IMR-90 (cell line): ENCODE data around the gene CFAP299. TPM values are rescaled to one million over a fixed set of nuclear protein-coding genes. Genes with fewer than 3 reads are reported as not detected.

Source experiments
- ATAC-seq: fragments of 200-7000 bp; cut with Tn5 transposase; 2 replicates; pipeline ENCODE4 v1.9.1; 2020; ENCODE audit warnings: low read depth, mild to moderate bottlenecking, moderate library complexity
- BruUV-seq: library from RNA; stranded (reverse); fragments of 400-500 nt; replicated peaks from 2 replicates; lab custom pipeline; 2021; lab: Mats Ljungman, UMichigan
- CTCF ChIA-PET: fragments of 300-600 bp; formaldehyde crosslinking; extraction: SDS; loops from one replicate; lab custom pipeline; 2021; ENCODE audit warnings: antibody characterized with exemption; lab: Yijun Ruan, JAX
- POLR2A ChIA-PET: fragments of 300-600 bp; sonication (Branson Sonifier 250); formaldehyde crosslinking; loops from one replicate; lab custom pipeline; 2022; ENCODE audit warnings: antibody characterized with exemption; ENCODE audit not compliant: unreplicated experiment; lab: Charles Lee
- DNase-seq: peaks from one replicate; pipeline ENCODE4 v3.0.0; 2013
- H2AFZ ChIP-seq: replicated peaks from 2 replicates; pipeline ENCODE3; 2013; ENCODE audit warnings: low read length, mild to moderate bottlenecking; ENCODE audit not compliant: poor library complexity
- H2AK5ac ChIP-seq: 2 replicates; pipeline ENCODE4 v1.6.1; 2013; ENCODE audit warnings: low read depth, low read length, inconsistent platforms
- H2AK9ac ChIP-seq: replicated peaks from 2 replicates; pipeline ENCODE3; 2013; ENCODE audit warnings: mild to moderate bottlenecking, low read depth, low read length, moderate library complexity; ENCODE audit not compliant: poor library complexity
- H2BK120ac ChIP-seq: 2 replicates; pipeline ENCODE4 v1.6.1; 2013; ENCODE audit warnings: low read depth, low read length, inconsistent platforms
- H2BK15ac ChIP-seq: 3 replicates; pipeline ENCODE4 v1.6.1; 2013; ENCODE audit warnings: low read depth, low read length, inconsistent platforms
- H2BK20ac ChIP-seq: 2 replicates; pipeline ENCODE4 v1.6.1; 2013; ENCODE audit warnings: low read depth, mild to moderate bottlenecking, inconsistent platforms, low read length, moderate library complexity
- H2BK5ac ChIP-seq: 2 replicates; pipeline ENCODE4 v1.6.1; 2013; ENCODE audit warnings: mild to moderate bottlenecking, low read depth, low read length, inconsistent platforms; ENCODE audit not compliant: poor library complexity, severe bottlenecking
- H3K14ac ChIP-seq: replicated peaks from 2 replicates; pipeline ENCODE4 v1.6.1; 2013; ENCODE audit warnings: low read depth, low read length, inconsistent platforms
- H3K18ac ChIP-seq: 2 replicates; pipeline ENCODE4 v1.6.1; 2013; ENCODE audit warnings: low read depth, low read length, control low read depth
- H3K23ac ChIP-seq: 2 replicates; pipeline ENCODE4 v1.6.1; 2013; ENCODE audit warnings: low read depth, low read length, inconsistent platforms
- H3K27ac ChIP-seq: 2 replicates; pipeline ENCODE4 v1.5.1; 2013; ENCODE audit warnings: mild to moderate bottlenecking, control low read depth, low read length; ENCODE audit not compliant: insufficient read depth
- H3K27me3 ChIP-seq: 2 replicates; pipeline ENCODE4 v1.6.1; 2013; ENCODE audit warnings: low read length; ENCODE audit not compliant: control insufficient read depth, insufficient read depth
- H3K36me3 ChIP-seq: 2 replicates; pipeline ENCODE4 v1.6.1; 2013; ENCODE audit warnings: low read length, mixed read lengths; ENCODE audit not compliant: control insufficient read depth, insufficient read depth
- H3K4ac ChIP-seq: 2 replicates; pipeline ENCODE4 v1.6.1; 2013; ENCODE audit warnings: low read depth, low read length, inconsistent platforms
- H3K4me1 ChIP-seq: 2 replicates; pipeline ENCODE4 v1.6.1; 2013; ENCODE audit warnings: low read length, mixed read lengths; ENCODE audit not compliant: control insufficient read depth, insufficient read depth
- H3K4me2 ChIP-seq: 2 replicates; pipeline ENCODE4 v1.6.1; 2013; ENCODE audit warnings: low read depth, mild to moderate bottlenecking, control low read depth, low read length, moderate library complexity
- H3K4me3 ChIP-seq: 2 replicates; pipeline ENCODE4 v1.5.1; 2013; ENCODE audit warnings: low read depth, mild to moderate bottlenecking, control low read depth, low read length, moderate library complexity; ENCODE audit not compliant: insufficient read depth
- H3K56ac ChIP-seq: 2 replicates; pipeline ENCODE4 v1.6.1; 2013; ENCODE audit warnings: low read length, inconsistent platforms; ENCODE audit not compliant: insufficient read depth; ENCODE audit errors: extremely low read depth
- H3K79me1 ChIP-seq, 2 experiments: 2 replicates each; pipeline ENCODE4 v1.6.1; 2013; ENCODE audit warnings: low read length in 2 of 2, inconsistent platforms in 1 of 2, low read depth in 1 of 2
- H3K9ac ChIP-seq: 2 replicates; pipeline ENCODE4 v1.6.1; 2013; ENCODE audit warnings: low read depth, low read length, control low read depth
- H3K9me1 ChIP-seq: 2 replicates; pipeline ENCODE4 v1.6.1; 2013; ENCODE audit warnings: low read length, inconsistent platforms; ENCODE audit not compliant: insufficient read depth
- H3K9me3 ChIP-seq: 2 replicates; pipeline ENCODE4 v1.6.1; 2013; ENCODE audit warnings: low read length; ENCODE audit not compliant: control insufficient read depth, insufficient read depth
- H4K20me1 ChIP-seq: 2 replicates; pipeline ENCODE4 v1.6.1; 2013; ENCODE audit warnings: low read length, inconsistent platforms; ENCODE audit not compliant: insufficient read depth
- H4K5ac ChIP-seq: 2 replicates; pipeline ENCODE4 v1.6.1; 2013; ENCODE audit warnings: mild to moderate bottlenecking, low read depth, low read length, control low read depth
- H4K8ac ChIP-seq, 2 experiments: 2 replicates each; pipeline ENCODE4 v1.6.1; 2013; ENCODE audit warnings: low read depth in 2 of 2, low read length in 2 of 2, control low read depth in 1 of 2, inconsistent platforms in 1 of 2
- H4K91ac ChIP-seq: 2 replicates; pipeline ENCODE4 v1.6.1; 2013; ENCODE audit warnings: low read depth, low read length, inconsistent platforms; ENCODE audit not compliant: insufficient read depth
- BHLHE40 ChIP-seq: fragments of 150-350 bp; IDR thresholded peaks from 2 replicates; pipeline ENCODE4 v1.6.1; 2016; ENCODE audit warnings: mild to moderate bottlenecking, low read depth, low read length
- CEBPB ChIP-seq: IDR thresholded peaks from 2 replicates; pipeline ENCODE4 v1.6.1; 2012; ENCODE audit warnings: low read depth, low read length, improper control_type of control experiment
- CHD1 ChIP-seq: IDR thresholded peaks from 2 replicates; pipeline ENCODE4 v1.6.1; 2012; ENCODE audit warnings: low read depth, low read length, improper control_type of control experiment
- CTCF ChIP-seq: conservative IDR thresholded peaks from 2 replicates; pipeline ENCODE4 v1.5.1; 2012; ENCODE audit warnings: mild to moderate bottlenecking, low read depth, low read length, improper control_type of control experiment
- FOS ChIP-seq: fragments of 150-350 bp; IDR thresholded peaks from 2 replicates; pipeline ENCODE4 v1.6.1; 2016; ENCODE audit warnings: low read depth, low read length
- MAFK ChIP-seq: IDR thresholded peaks from 2 replicates; pipeline ENCODE4 v1.6.1; 2012; ENCODE audit warnings: low read depth, low read length, improper control_type of control experiment
- MAZ ChIP-seq: IDR thresholded peaks from 2 replicates; pipeline ENCODE4 v1.6.1; 2012; ENCODE audit warnings: low read depth, mild to moderate bottlenecking, low read length, improper control_type of control experiment, moderate library complexity, borderline replicate concordance
- MXI1 ChIP-seq: IDR thresholded peaks from 2 replicates; pipeline ENCODE4 v1.6.1; 2012; ENCODE audit warnings: low read depth, mild to moderate bottlenecking, low read length, moderate library complexity, borderline replicate concordance
- NFE2L2 ChIP-seq: fragments of 150-350 bp; IDR thresholded peaks from 2 replicates; pipeline ENCODE4 v1.6.1; 2016; ENCODE audit warnings: low read depth, mild to moderate bottlenecking, low read length
- POLR2A ChIP-seq: IDR thresholded peaks from 2 replicates; pipeline ENCODE4 v1.6.1; 2012; ENCODE audit warnings: mild to moderate bottlenecking, low read depth, low read length
- RAD21 ChIP-seq: IDR thresholded peaks from 2 replicates; pipeline ENCODE4 v1.6.1; 2012; ENCODE audit warnings: low read length, improper control_type of control experiment
- RCOR1 ChIP-seq: IDR thresholded peaks from 2 replicates; pipeline ENCODE4 v1.6.1; 2012; ENCODE audit warnings: mild to moderate bottlenecking, low read length, improper control_type of control experiment; ENCODE audit not compliant: insufficient replicate concordance
- RFX5 ChIP-seq: IDR thresholded peaks from 2 replicates; pipeline ENCODE4 v1.8.0; 2012; ENCODE audit warnings: low read depth, mild to moderate bottlenecking, low read length, moderate library complexity
- SMC3 ChIP-seq: fragments of 150-350 bp; IDR thresholded peaks from 2 replicates; pipeline ENCODE4 v1.6.1; 2016; ENCODE audit warnings: low read depth, mild to moderate bottlenecking, antibody characterized with exemption, low read length, moderate library complexity
- WGBS, 2 experiments: methylation state at CpG; one replicate each; pipeline versions ENCODE4 v1.1.5 to v1.1.7; 2013; ENCODE audit warnings: missing lambda C conversion rate in 2 of 2; ENCODE audit not compliant: insufficient read length in 1 of 2; ENCODE audit errors: extremely low coverage in 2 of 2; 5-methylcytosine and 5-hydroxymethylcytosine counted together
- dilution Hi-C: fragments of 300-500 bp; cut with HindIII; formaldehyde crosslinking; loops from one replicate; pipeline ENCODE4 v1.14.3; 2018; ENCODE audit warnings: low sequenced_read_pairs; ENCODE audit not compliant: unreplicated experiment
- in situ Hi-C: fragments of 300-500 bp; cut with MboI; formaldehyde crosslinking; loops from 3 replicates; pipeline ENCODE4 v1.14.3; 2019; ENCODE audit warnings: low sequenced_read_pairs, inconsistent platforms, mixed read lengths
- intact Hi-C: fragments of 100-400 bp; cut with micrococcal nuclease; formaldehyde crosslinking; loops from 2 replicates; pipeline ENCODE4 v1.10.0; 2022
- polyA plus RNA-seq, 3 experiments: library from polyadenylated mRNA; depleted of rRNA; stranded (reverse); fragments of >200 nt; gene quantifications; 2 replicates each; pipeline ENCODE4 v1.2.3, GENCODE V29; 2012; ENCODE audit warnings: low replicate concordance in 1 of 3
- total RNA-seq: library from RNA; depleted of rRNA; stranded (reverse); fragments of >200 nt; gene quantifications from 2 replicates; pipeline ENCODE4 v1.2.3, GENCODE V29; 2012
- TF ChIP-seq, protein P1 (sequence below): fragments of 150-350 bp; IDR thresholded peaks from 2 replicates; pipeline ENCODE4 v1.6.1; 2016; ENCODE audit warnings: low read depth, mild to moderate bottlenecking, low read length, moderate library complexity, borderline replicate concordance
- TF ChIP-seq, protein P2 (sequence below): fragments of 150-350 bp; IDR thresholded peaks from 2 replicates; pipeline ENCODE4 v1.6.1; 2017; ENCODE audit warnings: mild to moderate bottlenecking, antibody characterized with exemption, low read length, low read depth

The CFAP299 gene
- total and polyA plus RNA-seq, 2 of the 4 experiments (the other 2 are of a cell fraction), result 1.0 to 1.1 TPM

GRCh38 chr4:80646061-80646460 is 310.5 kb downstream of the CFAP299 start:
- H2AK9ac ChIP-seq, result no peak overlapping the region
- H2BK15ac ChIP-seq, result no peak overlapping the region
- POLR2A ChIA-PET, result no interaction called here
- ATAC-seq (no peak), DNase-seq (no peak)
- H3K4me1 ChIP-seq, result no peaks in the 10 kb centered on the region
- H3K27me3 ChIP-seq, result no peaks in the 10 kb centered on the region
- no peak overlapping the region for H2BK5ac ChIP-seq
- H3K14ac ChIP-seq, result 0 out of 2 replicates have a peak overlapping the region, but pooled peaks have one; percentile 14
- no peak overlapping the region for H3K4me2 ChIP-seq
- H3K27ac ChIP-seq, result no peak overlapping the region
- no peak overlapping the region for H4K5ac ChIP-seq
- no peaks in the 10 kb centered on the region for H3K36me3 ChIP-seq
- H3K4me3 ChIP-seq, result no peak overlapping the region
- no CpG with 5 or more reads among the region's 2 CpGs for whole genome bisulfite sequencing, 2 experiments
- in situ Hi-C loops (no loop called here), dilution Hi-C loops (no loop called here), intact Hi-C loops (no loop called here)
- no peak overlapping the region for H2AK5ac ChIP-seq
- no TSS peak for BruUV-seq
- H2BK120ac ChIP-seq, result no peak overlapping the region
- no peaks in the 10 kb centered on the region for H3K79me1 ChIP-seq
- H2BK20ac ChIP-seq, result no peak overlapping the region
- CTCF ChIA-PET, result interaction anchor here (0.6 kb wide), 1 partner anchor 374 kb away, joined by 3 read pairs; no protein-coding TSS in a partner anchor
- H2AFZ ChIP-seq, result no peak overlapping the region
- H4K8ac ChIP-seq, result no peak overlapping the region
- H3K18ac ChIP-seq, result no peak overlapping the region
- H4K20me1 ChIP-seq, result no peaks in the 10 kb centered on the region
- H3K9me3 ChIP-seq, result no peaks in the 10 kb centered on the region
- no peak overlapping the region for H3K4ac ChIP-seq
- H4K91ac ChIP-seq, result no peak overlapping the region
- TF ChIP-seq POLR2A, result no peak
- TF ChIP-seq BHLHE40, result no peak
- TF ChIP-seq, protein P1, sequence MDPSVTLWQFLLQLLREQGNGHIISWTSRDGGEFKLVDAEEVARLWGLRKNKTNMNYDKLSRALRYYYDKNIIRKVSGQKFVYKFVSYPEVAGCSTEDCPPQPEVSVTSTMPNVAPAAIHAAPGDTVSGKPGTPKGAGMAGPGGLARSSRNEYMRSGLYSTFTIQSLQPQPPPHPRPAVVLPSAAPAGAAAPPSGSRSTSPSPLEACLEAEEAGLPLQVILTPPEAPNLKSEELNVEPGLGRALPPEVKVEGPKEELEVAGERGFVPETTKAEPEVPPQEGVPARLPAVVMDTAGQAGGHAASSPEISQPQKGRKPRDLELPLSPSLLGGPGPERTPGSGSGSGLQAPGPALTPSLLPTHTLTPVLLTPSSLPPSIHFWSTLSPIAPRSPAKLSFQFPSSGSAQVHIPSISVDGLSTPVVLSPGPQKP, result no peak
- no peak for TF ChIP-seq CHD1
- TF ChIP-seq, protein P2, sequence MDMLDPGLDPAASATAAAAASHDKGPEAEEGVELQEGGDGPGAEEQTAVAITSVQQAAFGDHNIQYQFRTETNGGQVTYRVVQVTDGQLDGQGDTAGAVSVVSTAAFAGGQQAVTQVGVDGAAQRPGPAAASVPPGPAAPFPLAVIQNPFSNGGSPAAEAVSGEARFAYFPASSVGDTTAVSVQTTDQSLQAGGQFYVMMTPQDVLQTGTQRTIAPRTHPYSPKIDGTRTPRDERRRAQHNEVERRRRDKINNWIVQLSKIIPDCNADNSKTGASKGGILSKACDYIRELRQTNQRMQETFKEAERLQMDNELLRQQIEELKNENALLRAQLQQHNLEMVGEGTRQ, result no peak
- no peak for TF ChIP-seq SMC3
- no peak for TF ChIP-seq FOS
- TF ChIP-seq RFX5, result no peak
- TF ChIP-seq MAZ, result no peak
- TF ChIP-seq RAD21, result no peak
- TF ChIP-seq MAFK, result no peak
- no peak for TF ChIP-seq NFE2L2
- TF ChIP-seq MXI1, result no peak
- no peak for TF ChIP-seq CEBPB
- no peak for TF ChIP-seq RCOR1
- TF ChIP-seq CTCF, result no peak
- H3K9me1 ChIP-seq, result no peaks in the 10 kb centered on the region
- no peak overlapping the region for H3K56ac ChIP-seq
- H3K23ac ChIP-seq, result no peak overlapping the region
- no peak overlapping the region for H3K9ac ChIP-seq
